Esophagus squamous epithelium (tissue), 5 donors: ENCODE results near the gene ANKS1B. TPM values are rescaled to one million over a fixed set of nuclear protein-coding genes. Genes with fewer than 3 reads are reported as not detected.
A peak's percentile ranks its signal among the peaks of the same experiment; 100 is the strongest.

Experiments used
- DNase-seq: peaks from one replicate; lab custom pipeline; 2025; lab: John Stamatoyannopoulos, UW
- H3K27ac ChIP-seq, 4 donors: fragments of 200-600 bp; sonication (generic); one replicate each; pipeline ENCODE4 v1.5.1; 2016 to 2019; ENCODE audit warnings: mild to moderate bottlenecking in 1 of 4
- H3K27me3 ChIP-seq, 4 donors: fragments of 200-600 bp; sonication (generic); 1 replicate in 3 of 4; 2 replicates in 1 of 4; pipeline versions ENCODE4 v1.5.1 to v1.6.0; 2017 to 2021; ENCODE audit warnings: antibody characterized with exemption in 1 of 4
- H3K36me3 ChIP-seq, 3 donors: fragments of 200-600 bp; sonication (generic); one replicate each; pipeline ENCODE4 v1.5.1; 2016 to 2019
- H3K4me1 ChIP-seq, 3 donors: fragments of 200-600 bp; sonication (generic); one replicate each; pipeline ENCODE4 v1.5.1; 2017 to 2019
- H3K4me3 ChIP-seq, 4 donors: fragments of 200-600 bp; sonication (generic); 1 replicate in 3 of 4; 2 replicates in 1 of 4; pipeline ENCODE4 v1.5.1; 2016 to 2019; ENCODE audit warnings: mild to moderate bottlenecking in 2 of 4, moderate library complexity in 1 of 4
- H3K9me3 ChIP-seq, 3 donors: fragments of 200-600 bp; sonication (generic); one replicate each; pipeline ENCODE4 v1.5.1; 2016 to 2019
- CTCF ChIP-seq, 6 experiments: fragments of 450-650 bp in 4 of 6; fragments of 200-600 bp in 2 of 6; sonication (generic) in 2 of 6; IDR thresholded peaks; one replicate each; pipeline ENCODE4 v1.5.1; 2016 to 2019; ENCODE audit warnings: antibody characterized with exemption in 6 of 6, mild to moderate bottlenecking in 4 of 6, moderate library complexity in 4 of 6
- POLR2A ChIP-seq, 4 donors: fragments of 450-650 bp; IDR thresholded peaks; one replicate each; pipeline ENCODE4 v1.6.1; 2017; ENCODE audit warnings: antibody characterized with exemption in 4 of 4, mild to moderate bottlenecking in 4 of 4, moderate library complexity in 3 of 4
- WGBS, 2 donors: methylation state at CpG; one replicate each; pipeline ENCODE4 v1.1.5; 2018; 5-methylcytosine and 5-hydroxymethylcytosine counted together
- intact Hi-C: fragments of 100-400 bp; cut with DNase I; formaldehyde crosslinking; loops from one replicate; pipeline ENCODE4 v1.15.0; 2022
- total RNA-seq, 4 donors: library from RNA; depleted of rRNA; stranded (reverse); fragments of >200 nt; gene quantifications; one replicate each; pipeline ENCODE4 v1.1.0, GENCODE V29; 2016
- donor health status: DM: yes; HTN: yes; CAD: no.

ANKS1B gene
- total RNA-seq, 4 donors from 2014 or later: 1.6 to 15.8 (median 8.1) TPM

- Histone ChIP-seq H3K27ac (no peak overlapping the region), H3K4me1 (no peaks in the 10 kb centered on the region), H3K36me3 (no peaks in the 10 kb centered on the region), H3K9me3 (no peaks in the 10 kb centered on the region), H3K27me3 (no peaks in the 10 kb centered on the region), H3K4me3 (no peak overlapping the region)
- TF ChIP-seq CTCF (IDR thresholded peaks at IDR 0.05) (no peak), POLR2A (IDR thresholded peaks at IDR 0.05) (no peak)
- DNase-seq: no peak
- 44 to 68% methylated on average over 8 of the region's 8 CpGs for WGBS, 2 donors
- intact Hi-C loops: no loop called here
Measured at GRCh38 chr12:99824900-99825542, 159.7 kb downstream of the ANKS1B start.

GRCh38 chr12:99822273-99822672 lies 162.5 kb downstream of the ANKS1B start:
- intact Hi-C loops: no loop called here
- Histone ChIP-seq H3K27ac (no peak overlapping the region), H3K27me3 (no peaks in the 10 kb centered on the region), H3K4me3 (no peak overlapping the region), H3K36me3 (no peaks in the 10 kb centered on the region), H3K9me3 (no peaks in the 10 kb centered on the region), H3K4me1 (no peaks in the 10 kb centered on the region)
- DNase-seq: no peak
- TF ChIP-seq CTCF (IDR thresholded peaks at IDR 0.05) (no peak), POLR2A (IDR thresholded peaks at IDR 0.05) (no peak)

- no peaks in the 10 kb centered on the region for H3K9me3 ChIP-seq
- no peak for DNase-seq
- peaks cover 0 to 4% (median 0%) of the 10 kb centered on the region in 3 donors for H3K4me1 ChIP-seq
- no peaks in the 10 kb centered on the region for H3K36me3 ChIP-seq
- WGBS, 2 donors: 18 to 23% methylated on average over 2 of the region's 2 CpGs
- TF ChIP-seq POLR2A (IDR thresholded peaks at IDR 0.05): no peak
- TF ChIP-seq CTCF (IDR thresholded peaks at IDR 0.05): peak in 2 of 6 experiments; percentile 33 to 46
- no peaks in the 10 kb centered on the region for H3K27me3 ChIP-seq
- no peak overlapping the region for H3K4me3 ChIP-seq
- intact Hi-C loops: no loop called here
- no peak overlapping the region for H3K27ac ChIP-seq
Measured at GRCh38 chr12:99810718-99811593, 173.8 kb downstream of the ANKS1B start.

- H3K36me3 ChIP-seq: no peaks in the 10 kb centered on the region
- WGBS, 2 donors: 76 to 82% methylated on average over 8 of the region's 8 CpGs
- H3K4me1 ChIP-seq: peaks cover 0 to 4% (median 0%) of the 10 kb centered on the region in 3 donors
- TF ChIP-seq CTCF (IDR thresholded peaks at IDR 0.05) (no peak), POLR2A (IDR thresholded peaks at IDR 0.05) (no peak)
- intact Hi-C loops: no loop called here
- no peak overlapping the region for H3K27ac ChIP-seq
- H3K4me3 ChIP-seq: no peak overlapping the region
- DNase-seq: no peak
- no peaks in the 10 kb centered on the region for H3K27me3 ChIP-seq
- H3K9me3 ChIP-seq: no peaks in the 10 kb centered on the region
Measured at GRCh38 chr12:99809909-99810308, 174.8 kb downstream of the ANKS1B start.

- no peak overlapping the region for H3K27ac ChIP-seq
- TF ChIP-seq CTCF (IDR thresholded peaks at IDR 0.05): no peak
- TF ChIP-seq POLR2A (IDR thresholded peaks at IDR 0.05): no peak
- 90 to 95% methylated on average over 9 of the region's 9 CpGs for WGBS, 2 donors
- H3K4me3 ChIP-seq: no peak overlapping the region
- H3K9me3 ChIP-seq: no peaks in the 10 kb centered on the region
- peaks cover 0 to 4% (median 0%) of the 10 kb centered on the region in 3 donors for H3K4me1 ChIP-seq
- no peaks in the 10 kb centered on the region for H3K27me3 ChIP-seq
- no peaks in the 10 kb centered on the region for H3K36me3 ChIP-seq
- DNase-seq: no peak
- intact Hi-C loops: no loop called here
Measured at GRCh38 chr12:99806304-99806703, 178.4 kb downstream of the ANKS1B start.
